NCI-H1417 (cell line): Measurements from ENCODE around the gene GMCL1.
"Not testable (repeated sequence)": the region's sequence is repeated elsewhere in the genome, so short reads cannot be mapped to it uniquely, and the experiment has no call there.

Source experiments
- DNase-seq, 3 experiments: peaks; one replicate each; lab custom pipeline; 2025; lab: John Stamatoyannopoulos, UW

The GMCL1 gene

DNA sequence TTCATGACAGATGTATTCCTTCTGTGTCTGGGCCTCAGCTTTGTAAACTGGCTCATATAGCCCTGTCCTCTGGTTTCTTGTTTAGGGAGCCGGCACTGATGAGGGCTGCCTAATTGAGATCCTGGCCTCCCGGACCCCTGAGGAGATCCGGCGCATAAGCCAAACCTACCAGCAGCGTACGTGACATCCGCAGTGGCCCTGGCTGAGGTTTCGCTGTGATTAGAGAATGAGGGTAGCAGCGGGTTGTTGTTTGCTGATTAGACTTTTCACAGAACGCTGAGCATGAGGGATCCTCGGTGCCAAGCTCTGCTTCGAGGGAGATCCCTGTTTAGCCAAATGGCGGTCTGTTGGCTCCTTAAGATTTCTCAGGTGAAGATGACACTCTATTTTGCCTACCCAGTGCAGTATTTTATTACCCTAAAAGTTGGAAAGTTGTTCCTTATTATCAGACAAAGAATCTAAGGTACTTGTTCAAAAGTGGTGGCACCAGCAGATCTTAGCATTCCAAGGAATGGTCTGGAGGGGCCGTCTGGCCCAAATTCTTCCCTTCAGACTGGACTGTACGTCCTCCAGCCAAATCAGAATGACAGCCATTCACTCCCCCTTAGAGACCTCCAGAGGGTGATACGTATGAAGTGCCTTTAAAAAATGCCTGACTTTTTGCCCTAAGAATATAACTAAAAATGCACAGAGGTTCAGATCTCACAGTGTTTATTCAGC, 21.5 kb upstream of the GMCL1 start:
- no peak for DNase-seq

DNA sequence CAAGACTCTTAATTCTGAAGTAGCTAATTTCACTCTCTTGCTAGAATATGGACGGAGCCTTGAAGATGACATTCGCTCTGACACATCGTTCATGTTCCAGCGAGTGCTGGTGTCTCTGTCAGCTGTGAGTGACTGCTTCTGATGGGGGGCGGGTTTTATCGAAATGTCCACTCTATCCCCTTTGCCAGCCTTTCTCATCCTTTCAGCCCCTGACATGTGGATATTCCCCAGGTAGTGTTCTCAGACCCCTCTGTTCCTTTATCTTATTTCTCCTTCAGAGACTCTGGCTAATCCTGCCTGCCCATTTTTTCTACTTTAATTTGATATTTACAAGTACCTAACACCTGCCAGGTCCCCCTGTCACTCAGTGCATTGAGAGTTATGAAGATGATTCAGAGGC, 18.9 kb upstream of the GMCL1 start:
- DNase-seq, result peak in 1 of 3 experiments; percentile 30

DNA sequence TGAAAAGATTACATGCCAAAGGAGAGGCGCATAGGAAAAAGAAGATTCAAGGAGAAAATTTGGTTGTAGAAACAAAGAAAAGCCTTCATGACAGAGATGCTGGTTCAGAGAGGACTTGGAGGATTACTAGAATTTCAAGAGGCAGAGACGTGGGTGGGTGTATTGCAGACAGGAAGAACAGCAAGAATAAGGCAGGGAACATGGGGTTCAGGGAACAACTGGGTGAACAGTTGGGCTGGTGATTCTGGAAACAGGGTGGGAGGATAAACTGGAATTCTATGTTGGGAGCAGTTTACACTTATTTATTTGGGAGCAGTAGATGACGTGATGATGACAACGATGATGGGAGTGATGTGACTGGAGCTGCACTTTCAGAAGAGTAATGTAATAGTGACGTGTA, 18.4 kb upstream of the GMCL1 start:
- DNase-seq, result no peak

DNA sequence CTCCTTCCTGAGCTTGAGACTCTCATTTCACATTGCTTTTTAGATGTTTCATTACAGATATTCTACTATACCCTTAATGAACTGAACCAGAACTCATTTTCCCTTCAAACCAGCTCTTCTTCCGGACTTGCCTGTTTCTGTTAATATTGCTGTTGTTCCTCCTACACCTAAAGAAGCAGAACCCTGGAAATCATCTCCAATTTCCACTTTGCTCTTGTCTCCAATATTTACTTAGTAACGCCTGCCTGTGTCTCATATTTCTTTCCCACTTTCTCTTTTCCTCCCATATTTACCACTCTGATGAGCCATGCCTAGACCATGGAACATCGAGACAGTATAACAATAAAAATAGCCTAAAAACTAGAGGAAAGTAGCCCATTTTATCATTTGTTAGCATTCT, 17.9 kb upstream of the GMCL1 start:
- peak in 1 of 3 experiments; percentile 81 for DNase-seq

DNA sequence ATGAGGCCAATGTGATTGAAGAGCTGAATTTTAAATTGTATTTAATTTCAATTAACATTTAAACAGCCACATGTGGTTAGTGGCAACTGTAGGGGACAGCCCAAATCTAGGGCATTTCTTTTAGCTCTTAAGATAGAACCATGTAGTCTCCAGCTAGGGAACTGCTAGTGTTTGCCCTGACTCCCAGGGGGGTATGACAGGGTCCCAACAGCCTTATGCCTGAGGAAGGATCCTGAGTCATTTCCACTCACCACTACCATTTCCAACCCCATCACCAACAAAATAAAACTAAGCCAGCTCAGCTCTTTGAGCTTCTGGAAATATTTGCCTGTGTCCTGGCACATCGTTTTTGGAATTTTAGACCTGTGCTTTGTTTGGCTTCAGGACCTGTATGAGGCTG, 13.7 kb upstream of the GMCL1 start:
- DNase-seq, result no peak

DNA sequence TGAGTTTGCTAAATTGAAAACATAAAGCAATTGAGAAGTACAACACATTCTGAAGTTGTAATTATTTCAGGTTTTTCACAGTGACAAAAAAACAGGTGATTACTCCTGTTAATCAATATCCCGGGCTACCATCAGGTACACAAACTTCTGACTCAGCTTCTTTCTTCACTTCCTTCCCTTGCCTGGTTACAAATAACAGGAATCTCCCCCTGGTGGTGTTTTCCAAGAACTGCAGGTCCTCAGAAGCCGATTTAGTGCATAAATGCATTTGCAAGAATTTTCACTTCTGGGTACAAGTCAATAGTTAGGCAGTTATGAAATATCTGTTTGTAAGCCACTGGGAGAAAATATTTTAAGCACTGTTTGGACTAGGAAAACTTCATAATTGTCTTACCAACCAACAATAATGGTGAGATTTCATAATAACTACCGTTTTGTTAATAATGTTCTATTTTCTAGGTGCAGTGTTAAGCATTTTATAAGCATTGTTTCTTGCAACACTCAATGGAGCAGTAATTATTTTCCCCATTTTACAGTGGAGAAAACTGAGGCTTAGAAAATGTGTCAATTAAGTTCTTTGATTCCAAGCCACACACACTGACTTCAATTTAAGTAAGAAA, 12.4 kb upstream of the GMCL1 start:
- DNase-seq, result peak; percentile 80 to 95 (median 93)

DNA sequence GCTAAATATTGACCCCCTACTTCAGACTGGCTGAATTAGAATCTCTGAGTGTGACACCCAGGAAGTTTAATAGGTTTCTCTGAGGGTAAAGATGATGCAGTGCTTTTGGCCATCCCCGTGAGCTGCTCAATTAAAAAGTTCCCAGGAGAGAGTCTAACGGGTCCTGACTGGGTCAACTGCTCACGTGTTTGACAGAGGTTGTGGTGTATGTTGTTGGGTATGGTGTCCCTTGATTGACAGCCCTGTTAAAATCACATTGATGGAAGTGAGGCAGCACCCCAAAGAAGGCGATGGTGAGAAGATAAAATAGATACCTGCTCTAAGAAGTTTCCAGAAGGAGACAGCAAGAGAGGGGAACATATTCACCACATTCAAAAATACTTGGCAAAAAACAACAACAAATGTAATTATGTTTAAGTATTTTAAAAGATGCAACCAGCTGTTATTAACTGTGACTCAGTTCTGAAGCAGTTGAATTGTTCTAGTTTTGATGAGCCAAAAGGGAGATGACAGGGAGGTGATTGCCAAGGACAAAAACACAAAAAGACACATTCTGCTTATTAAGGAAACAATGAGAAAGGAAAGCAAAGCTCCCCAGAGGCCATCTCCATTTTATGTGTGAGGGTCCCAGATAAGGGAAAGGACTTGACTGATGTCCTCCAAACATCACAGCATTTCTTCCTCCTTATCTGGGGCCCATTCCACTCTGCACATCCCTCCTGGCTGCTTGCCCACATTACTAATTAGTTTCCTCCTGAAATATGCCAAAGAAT, 11.5 kb upstream of the GMCL1 start:
- DNase-seq, result no peak

DNA sequence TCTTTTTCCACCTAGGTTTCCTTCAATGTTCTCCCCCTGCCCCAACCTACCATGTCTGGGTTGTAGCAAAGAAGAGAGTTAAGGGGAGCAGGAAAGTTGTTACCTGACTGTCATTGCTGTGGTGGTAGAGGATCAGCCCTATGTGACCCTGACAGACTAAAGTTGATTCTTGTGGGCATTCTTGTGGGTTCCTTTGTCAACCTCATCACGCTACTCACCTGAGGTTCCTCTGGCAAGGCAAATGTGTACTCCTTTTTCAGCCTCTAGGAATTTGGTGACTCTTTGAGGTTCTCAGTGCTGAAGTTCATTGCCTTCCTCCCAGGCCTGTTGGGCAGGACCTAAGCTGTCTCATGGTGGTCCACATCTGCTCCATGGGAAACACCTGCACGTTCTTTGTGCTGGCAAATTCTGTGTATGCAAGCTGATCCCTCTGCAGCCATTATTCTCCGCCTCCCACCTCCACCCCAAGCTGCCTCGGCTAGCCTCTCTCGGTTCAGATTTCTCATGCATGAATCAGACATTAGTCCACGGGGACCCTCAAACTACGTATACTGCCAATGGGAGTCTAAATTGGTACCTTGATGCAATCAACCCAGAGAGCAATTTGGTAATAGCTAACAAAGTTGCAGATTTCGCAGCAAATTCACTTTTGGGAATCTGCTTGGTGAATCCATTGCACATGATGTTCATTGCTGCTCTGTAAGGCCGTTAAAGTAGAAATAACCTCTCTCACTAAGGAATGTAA, 1.5 kb upstream of the GMCL1 start:
- no peak for DNase-seq

DNA sequence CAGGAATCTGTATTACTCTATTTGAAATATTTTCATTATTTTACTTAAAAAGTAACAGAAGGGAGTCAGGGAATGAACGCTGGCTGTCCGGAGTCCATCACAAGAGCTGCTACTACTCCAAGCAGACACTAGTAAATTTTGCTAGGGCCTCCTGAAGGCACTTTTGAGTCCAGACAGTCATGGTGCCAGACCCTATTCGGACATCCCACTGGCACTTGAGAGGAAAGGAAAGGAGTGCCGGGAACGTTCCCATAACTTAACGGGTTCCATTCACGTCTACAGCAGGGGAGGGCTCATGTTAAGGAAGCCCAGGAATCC, 563 bp upstream of the GMCL1 start:
- DNase-seq, result no peak

DNA sequence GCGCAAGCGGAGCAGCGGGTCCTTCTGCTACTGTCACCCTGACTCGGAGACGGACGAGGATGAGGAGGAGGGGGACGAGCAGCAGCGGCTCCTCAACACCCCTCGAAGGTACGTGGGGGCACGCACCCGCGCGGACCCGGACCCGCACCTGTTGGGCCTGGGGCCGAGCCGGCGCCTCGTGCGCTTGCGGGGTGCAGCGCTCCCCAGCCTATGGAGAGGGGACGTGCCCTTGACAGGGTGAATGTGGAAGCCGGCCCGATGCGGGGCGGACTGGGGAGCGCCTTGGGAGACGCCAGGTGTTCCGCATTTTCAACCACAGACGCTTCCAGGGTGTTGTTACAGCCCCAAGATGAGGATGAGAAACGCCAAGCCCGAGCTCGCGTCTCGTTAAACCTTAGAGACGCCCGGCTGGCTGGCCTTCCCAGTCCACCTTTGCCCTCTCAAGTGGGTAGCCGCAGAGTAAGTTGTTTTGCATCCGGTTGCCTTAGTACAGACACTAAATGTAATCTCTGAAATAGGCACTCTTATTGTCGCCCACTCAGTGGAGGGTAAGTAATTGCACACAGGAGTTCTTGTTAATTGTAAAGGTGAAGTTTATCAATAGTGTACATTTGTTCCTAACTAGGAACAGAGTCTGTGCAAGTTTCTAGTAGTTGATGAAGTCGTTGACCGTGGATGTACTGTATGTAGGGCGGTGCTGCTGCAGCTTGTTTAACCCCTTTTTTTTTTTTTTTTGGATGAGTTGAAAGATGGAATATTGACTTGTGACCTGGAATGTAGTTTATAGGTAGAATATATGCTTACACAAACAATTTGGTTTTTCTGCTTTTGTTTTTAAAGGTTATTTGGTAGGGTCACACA, 815 bp downstream of the GMCL1 start:
- DNase-seq, result peak in 2 of 3 experiments; percentile 74

DNA sequence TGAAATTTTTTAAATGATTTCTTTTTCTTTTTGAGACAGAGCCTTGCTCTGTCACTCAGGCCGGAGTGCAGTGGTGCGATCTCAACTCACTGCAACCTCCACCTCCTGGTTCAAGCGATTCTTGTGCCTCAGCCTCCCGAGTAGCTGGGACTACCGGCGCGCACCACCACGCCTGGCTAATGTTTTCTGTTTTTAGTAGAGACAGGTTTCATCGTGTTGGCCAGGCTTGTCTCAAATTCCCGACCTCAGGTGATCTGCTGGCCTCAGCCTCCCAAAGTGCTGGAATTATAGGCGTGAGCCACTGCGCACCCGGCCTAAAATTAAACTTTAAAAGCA, 1.4 kb downstream of the GMCL1 start:
- DNase-seq, result not testable (repeated sequence)

DNA sequence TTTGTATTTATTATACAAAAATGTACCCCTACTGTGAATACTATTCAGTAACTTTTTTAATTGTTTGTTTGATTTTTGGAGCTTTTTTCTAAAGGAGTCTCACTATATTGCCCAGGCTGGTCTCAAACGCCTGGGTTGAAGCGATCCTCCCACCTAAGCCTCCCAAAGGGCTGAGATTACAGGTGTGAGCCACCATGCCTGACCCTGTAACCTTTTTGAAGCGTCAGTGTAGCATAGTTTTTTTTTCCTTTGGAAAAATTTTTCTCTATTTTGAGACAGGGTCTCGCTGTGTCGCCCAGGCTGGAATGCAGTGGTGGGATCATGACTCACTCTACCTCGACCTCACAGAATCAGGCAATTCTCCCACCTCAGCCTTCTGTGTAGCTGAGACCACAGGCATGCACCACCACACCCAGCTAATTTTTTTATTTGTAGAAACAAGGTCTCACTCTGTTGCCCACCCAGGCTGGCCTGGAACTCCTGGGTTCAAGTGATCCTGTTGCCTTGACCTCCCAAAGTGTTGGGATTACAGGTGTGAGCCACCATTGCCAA, 2.0 kb downstream of the GMCL1 start:
- no peak for DNase-seq

DNA sequence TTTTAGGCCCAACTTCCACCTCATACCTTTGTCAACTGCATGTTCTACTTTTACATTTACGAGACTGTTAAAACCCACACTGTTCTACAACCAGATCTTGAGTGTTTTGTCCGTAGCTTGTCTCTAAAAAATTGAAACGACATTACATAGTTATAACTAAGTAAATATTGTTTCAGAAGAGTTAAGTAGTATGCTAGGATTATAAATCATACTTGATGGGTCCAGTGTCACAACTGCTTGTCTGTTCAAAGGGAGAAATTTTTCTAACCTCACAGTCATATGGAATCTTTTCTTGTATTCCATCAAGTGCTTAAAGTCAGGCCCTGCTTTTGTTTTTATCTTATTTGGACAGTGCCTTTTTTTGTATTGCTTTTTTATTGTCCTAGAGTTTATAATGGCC, 4.3 kb downstream of the GMCL1 start:
- peak in 2 of 3 experiments; percentile 17 for DNase-seq

DNA sequence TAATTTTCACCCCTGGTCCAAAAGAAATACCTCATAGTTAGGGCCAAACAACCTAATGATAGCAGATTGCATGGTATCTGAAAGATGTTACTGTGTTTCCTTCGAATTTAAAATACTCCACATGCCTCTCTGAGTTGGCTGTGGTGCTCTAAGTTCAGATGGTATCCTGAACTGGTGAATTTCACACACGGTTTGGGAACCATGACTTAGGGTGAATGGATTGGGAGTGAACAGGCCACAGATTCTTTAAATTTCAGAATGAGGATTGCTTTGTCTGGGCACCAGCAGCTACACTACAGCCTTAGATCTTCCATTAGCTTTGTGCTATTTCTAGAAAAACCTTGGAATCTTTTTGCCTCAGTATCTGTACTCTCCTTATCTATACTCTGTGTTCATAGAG, 6.2 kb downstream of the GMCL1 start:
- DNase-seq, result no peak

DNA sequence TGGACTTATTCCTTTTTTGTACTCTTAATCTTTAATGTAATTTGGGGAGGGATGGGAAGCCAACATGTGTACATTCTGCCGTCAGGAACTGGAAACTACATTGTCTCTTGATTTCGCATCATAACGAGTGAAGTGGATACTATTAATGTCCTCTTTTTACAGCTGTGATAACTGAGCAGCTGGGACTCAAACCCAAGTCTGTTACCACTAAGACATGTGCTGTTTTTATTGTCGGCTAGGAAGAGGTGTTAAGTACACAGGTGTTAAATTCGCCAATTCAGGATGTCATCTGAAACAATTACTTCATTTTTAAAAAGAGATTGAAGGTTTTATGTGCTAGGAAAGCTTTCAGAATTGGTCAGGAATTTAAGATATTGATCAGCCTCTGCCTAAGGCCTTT, 6.9 kb downstream of the GMCL1 start:
- peak in 1 of 3 experiments; percentile 59 for DNase-seq

DNA sequence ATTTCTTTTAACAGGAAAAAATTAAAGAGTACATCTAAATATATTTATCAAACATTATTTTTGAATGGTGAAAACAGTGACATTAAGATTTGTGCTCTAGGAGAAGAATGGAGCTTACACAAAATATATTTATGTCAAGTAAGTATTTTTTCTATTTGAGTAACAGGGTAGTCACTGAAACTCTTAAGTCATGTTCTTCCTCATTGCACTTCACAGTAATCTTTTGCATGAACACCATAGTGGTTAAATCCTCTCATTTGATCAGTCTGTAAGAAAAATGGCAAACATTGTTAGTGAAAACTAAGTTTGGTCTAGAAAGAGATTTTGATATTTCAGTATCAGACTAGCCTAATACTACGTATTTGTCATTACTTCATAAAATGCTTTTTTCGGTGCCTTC, 8.1 kb downstream of the GMCL1 start:
- no peak for DNase-seq

DNA sequence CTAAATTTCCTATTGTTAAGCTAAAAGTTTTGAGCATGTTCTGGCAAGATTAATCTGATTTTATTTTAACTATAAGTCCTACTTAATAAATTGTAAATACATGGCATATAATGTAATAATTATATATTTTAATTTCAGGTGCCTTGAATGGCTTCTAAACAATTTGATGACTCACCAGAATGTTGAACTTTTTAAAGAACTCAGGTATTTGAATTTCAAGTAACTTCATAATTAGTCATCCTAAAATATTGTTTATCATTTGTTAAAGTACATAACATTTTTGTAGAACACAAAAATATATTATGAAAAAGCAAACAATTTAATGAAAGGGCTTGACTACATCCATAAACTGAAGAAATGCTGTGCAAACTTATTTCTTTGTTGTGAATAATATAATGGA, 14.5 kb downstream of the GMCL1 start:
- DNase-seq, result no peak

DNA sequence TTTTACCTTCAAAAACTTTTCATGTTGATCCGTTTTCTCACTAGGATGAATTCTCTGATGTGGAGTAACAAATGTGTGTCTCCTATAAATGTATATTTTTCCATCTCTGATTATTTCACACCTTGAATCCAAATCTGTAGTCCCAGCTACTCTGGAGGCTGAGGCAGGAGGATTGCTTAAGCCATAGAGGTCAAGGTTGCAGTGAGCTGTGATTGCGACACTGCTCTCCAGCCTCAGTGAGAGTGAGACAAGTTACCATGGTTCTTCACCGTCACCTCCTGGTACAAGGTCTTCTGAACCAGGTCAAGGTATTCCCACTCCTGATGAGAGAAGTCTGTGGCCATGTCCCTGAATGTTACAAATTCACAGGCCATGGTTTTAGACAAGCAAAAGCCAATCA, 15.1 kb downstream of the GMCL1 start:
- DNase-seq, result no peak

DNA sequence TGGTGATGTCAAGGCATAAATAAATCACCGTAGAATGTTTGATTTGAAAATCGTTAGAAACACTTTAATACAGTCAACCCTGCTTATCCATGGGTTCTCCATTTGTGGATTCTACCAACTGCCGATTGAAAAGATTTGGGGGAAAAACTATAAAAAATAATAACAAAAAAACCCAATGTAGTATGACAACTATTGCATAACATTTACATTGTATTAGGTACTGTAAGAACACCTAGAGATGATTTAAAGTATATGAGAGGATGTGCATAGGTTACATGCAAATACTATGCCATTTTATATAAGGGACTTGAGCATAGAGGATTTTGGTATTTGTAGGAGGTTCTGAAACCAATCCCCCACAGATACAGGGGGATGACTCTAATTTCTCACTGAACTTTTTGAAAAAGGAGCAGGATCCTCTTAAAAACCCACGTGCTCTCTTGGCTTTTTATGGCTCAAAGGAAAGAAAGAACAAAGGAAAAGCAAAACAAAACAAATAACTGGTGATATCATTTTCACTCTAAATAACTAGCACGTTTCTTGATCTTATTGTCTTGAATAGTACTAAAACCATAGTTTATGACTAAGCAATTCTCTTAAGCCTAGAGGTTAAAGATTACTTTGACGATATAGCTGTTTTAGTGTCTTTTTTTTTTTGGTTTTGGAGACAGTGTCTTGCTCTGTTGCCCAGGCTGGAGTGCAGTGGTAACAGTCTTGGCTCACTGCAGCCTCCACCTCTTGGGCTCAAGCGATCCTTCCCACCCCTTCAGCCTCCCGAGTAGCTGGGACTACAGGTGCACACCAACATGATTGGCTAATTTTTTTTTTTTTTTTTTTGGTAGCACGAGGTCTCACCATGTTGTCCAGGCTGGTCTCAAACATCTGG, 17.0 kb downstream of the GMCL1 start:
- DNase-seq, result no peak

DNA sequence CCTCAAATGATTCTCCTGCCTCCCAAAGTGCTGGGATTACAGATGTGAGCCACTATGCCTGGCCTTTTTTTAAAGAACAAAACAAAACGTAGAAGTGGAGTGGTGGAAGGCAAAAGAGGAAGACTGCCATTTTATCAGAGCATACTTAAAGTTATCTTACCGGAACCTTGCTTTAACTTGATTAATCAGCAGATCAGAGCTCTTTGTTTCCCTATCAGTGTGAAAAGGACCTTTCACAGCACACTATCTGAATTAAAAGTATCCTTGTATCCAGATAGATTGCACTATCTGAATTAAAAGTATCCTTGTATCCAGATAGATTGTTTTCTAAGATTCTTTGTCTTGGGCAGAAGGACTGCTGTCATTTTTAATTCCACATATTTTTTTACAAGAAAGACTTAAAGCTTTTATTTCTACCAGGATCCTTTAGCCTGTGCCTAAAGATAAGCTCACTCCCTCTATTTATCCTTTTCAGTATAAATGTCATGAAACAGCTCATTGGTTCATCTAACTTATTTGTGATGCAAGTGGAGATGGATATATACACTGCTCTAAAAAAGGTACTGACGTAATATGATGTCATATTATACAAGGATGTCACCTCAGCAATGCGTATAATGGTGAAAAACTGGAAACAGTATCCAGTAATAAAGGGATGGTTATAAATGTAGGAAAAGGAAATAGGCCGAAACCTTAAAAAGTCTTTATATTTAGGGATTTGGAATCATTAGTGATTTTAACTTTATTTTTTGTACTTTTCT, 17.8 kb downstream of the GMCL1 start:
- DNase-seq, result no peak
